IPS DF 19.7 (cell line): ENCODE measurements around the gene ATP6V1B1.
"Not testable (repeated sequence)": the region's sequence is repeated elsewhere in the genome, so short reads cannot be mapped to it uniquely, and the experiment has no call there.

Experiments
- DNase-seq: peaks from one replicate; pipeline ENCODE4 v3.0.0-alpha.2; 2013; ENCODE audit warnings: low read depth, low spot score

ATP6V1B1 gene

DNA sequence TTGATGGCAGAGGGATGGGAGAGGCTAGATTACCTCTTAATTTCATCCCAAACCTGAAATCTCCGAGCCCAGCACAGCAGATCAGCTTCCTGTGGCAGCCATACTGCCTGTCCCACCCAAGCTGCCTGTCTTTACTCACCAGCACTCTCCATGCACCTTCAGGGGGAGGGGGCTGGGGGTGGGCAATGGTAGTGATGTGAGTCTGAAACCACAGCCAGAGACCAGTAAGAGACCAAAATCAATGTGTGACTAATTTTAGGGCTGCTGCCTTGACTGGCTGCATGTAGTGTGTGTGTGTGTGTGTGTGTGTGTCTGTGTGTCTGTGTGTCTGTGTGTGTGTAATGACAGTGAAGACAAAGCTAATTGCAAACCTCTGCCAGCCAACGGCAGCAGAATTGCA, 70.6 kb downstream of the ATP6V1B1 start:
- DNase-seq, result no peak

GRCh38 chr2:71006955-71007799, 71.5 kb downstream of the ATP6V1B1 start:
- no peak for DNase-seq

DNA sequence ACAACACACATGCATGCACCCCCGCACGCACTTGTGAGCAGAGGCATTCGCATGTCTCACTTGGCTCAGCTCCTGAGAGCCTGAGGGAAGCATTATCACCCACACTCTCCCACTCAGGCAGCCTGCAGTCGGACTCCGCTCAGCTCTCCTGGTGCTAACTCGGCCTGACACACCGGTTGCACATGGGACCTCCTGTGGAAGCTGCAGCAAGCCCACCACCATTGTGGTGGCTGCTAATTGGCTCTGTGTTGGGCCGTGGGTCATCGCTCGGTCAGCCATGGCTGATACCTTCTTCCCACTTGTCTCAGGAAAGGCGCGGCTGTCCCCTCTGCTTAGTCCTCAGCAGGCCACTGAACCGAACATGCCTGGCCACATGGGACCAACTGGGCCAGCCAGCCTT, 72.6 kb downstream of the ATP6V1B1 start:
- no peak for DNase-seq

DNA sequence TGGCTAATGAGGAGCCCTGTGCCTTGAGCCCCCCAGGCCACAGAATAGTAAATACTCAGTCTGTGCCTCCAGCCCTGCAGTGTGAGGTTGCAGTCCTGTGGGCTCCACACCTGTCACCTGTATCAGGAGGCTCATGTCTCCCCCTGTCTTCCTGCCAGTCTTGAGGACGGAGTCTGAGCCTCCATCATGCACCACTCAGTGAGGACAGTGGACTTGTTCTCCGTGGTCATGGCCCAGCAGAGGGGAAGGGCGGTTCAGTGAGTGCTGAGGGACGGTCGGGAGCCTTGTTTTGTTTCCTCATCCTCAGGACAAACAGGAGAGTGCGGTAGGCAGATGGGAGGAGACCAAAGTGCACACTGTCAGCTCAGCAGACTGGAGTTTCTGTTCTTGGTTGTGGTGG, 76.1 kb downstream of the ATP6V1B1 start:
- not testable (repeated sequence) for DNase-seq
